HG03025 (cell line): ENCODE measurements around the gene PAX6.
A peak's percentile ranks its signal among the peaks of the same experiment; 100 is the strongest.

Experiments
- ATAC-seq: cut with Tn5 transposase; IDR thresholded peaks from one replicate; pipeline ENCODE4 v1.9.1; 2021; ENCODE audit warnings: mild to moderate bottlenecking, moderate library complexity; ENCODE audit not compliant: unreplicated experiment, low FRiP score

The PAX6 gene

GRCh38 chr11:31810779-31811647, at the start of gene PAX6:
Gene PAX6, minus strand, starts transcription at chr11:31811322. Its CDS starts 4,911 bp downstream, at chr11:31806411.
- ATAC-seq, result peak; percentile 51

GRCh38 chr11:31860391-31860790, 49.3 kb upstream of the PAX6 start:
- no peak for ATAC-seq

GRCh38 chr11:31856248-31856647, 45.1 kb upstream of the PAX6 start:
- no peak for ATAC-seq

- ATAC-seq, result no peak
Observed at GRCh38 chr11:31855466-31855865, 44.3 kb upstream of the PAX6 start.

GRCh38 chr11:31850365-31850764, 39.2 kb upstream of the PAX6 start:
- no peak for ATAC-seq

GRCh38 chr11:31847761-31848160, 36.6 kb upstream of the PAX6 start:
- ATAC-seq, result no peak

- ATAC-seq, result no peak
Observed at GRCh38 chr11:31845331-31845730, 34.2 kb upstream of the PAX6 start.

- ATAC-seq, result no peak
Observed at GRCh38 chr11:31844351-31844750, 33.2 kb upstream of the PAX6 start.

- ATAC-seq, result no peak
Observed at GRCh38 chr11:31841435-31841834, 30.3 kb upstream of the PAX6 start.

GRCh38 chr11:31834237-31834636, 23.1 kb upstream of the PAX6 start:
- ATAC-seq, result no peak

- ATAC-seq, result no peak
Observed at GRCh38 chr11:31830406-31830805, 19.3 kb upstream of the PAX6 start.

- ATAC-seq, result no peak
Observed at GRCh38 chr11:31828217-31828616, 17.1 kb upstream of the PAX6 start.

- ATAC-seq, result no peak
Observed at GRCh38 chr11:31827455-31828206, 16.5 kb upstream of the PAX6 start.

- no peak for ATAC-seq
Observed at GRCh38 chr11:31826536-31827438, 15.7 kb upstream of the PAX6 start.

- no peak for ATAC-seq
Observed at GRCh38 chr11:31825838-31826484, 14.8 kb upstream of the PAX6 start.

GRCh38 chr11:31824879-31825837, 14.0 kb upstream of the PAX6 start:
- ATAC-seq, result no peak

GRCh38 chr11:31824332-31824878, 13.3 kb upstream of the PAX6 start:
- no peak for ATAC-seq

GRCh38 chr11:31823644-31824331, 12.7 kb upstream of the PAX6 start:
- ATAC-seq, result no peak
